T-helper 2 cell treated with Interferon-gamma antibody and Interleukin-4, amounts not matched to agents 5 μg/mL and 100 μg/mL, for 36 hours (primary cell): Measurements from ENCODE around the gene SLC2A11.

Source experiments
- DNase-seq: peaks from one replicate; pipeline ENCODE4 v3.0.0; 2021; ENCODE audit warnings: low spot score
- H3K27ac Mint-ChIP-seq: one replicate; pipeline ENCODE4 v1.8.0; 2021; ENCODE audit warnings: mild to moderate bottlenecking, mixed read lengths
- H3K27me3 Mint-ChIP-seq: one replicate; pipeline ENCODE4 v1.8.0; 2021; ENCODE audit warnings: low read depth, mixed read lengths
- H3K36me3 Mint-ChIP-seq: one replicate; pipeline ENCODE4 v1.8.0; 2021; ENCODE audit warnings: low read depth, mixed read lengths
- H3K4me1 Mint-ChIP-seq: one replicate; pipeline ENCODE4 v1.8.0; 2021; ENCODE audit warnings: low read depth, mixed read lengths
- H3K4me3 Mint-ChIP-seq: one replicate; pipeline ENCODE4 v1.8.0; 2022; ENCODE audit warnings: mild to moderate bottlenecking, moderate library complexity, mixed read lengths
- H3K9me3 Mint-ChIP-seq: one replicate; pipeline ENCODE4 v1.8.0; 2021; ENCODE audit warnings: mixed read lengths

Gene SLC2A11

DNA sequence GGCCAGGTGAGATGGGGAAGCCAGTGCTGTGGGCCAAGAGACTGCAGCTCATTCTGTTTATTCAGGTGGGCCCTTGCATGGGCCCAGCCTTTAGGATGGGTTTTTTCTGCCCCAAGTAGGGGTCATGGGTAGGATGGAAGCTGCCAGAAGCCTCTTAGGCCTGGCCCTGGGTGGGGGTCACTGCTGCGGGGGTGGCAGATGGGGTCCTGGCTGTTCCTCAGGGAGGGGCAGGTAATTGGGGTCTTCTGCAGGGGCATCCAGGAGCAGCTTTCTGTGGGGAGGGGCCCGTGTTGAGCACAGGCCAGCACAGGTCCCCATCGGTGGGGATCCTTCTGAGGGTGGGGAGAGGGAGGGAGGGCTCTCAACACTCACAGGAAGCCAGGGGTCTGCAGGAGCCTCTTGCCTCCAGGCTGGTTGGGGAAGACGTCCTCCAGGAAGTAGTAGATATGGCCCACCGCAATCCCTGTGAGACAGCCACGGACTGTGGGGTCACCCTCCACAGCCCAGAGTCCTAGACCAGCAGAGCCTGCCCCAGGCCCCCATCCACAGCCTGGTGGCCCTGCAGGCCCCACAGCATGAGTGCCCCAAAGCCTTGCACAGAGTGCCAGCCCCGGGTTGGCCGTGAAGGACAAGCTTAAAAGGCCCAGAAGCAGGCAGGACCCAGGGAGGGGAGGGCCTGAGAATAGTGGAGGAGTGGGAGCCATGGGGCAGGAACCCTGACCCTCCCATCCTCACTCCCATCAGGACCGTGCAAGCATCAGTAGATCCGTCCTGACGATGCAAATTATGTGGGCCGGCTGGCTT lies 20.8 kb upstream of the SLC2A11 start:
- H3K36me3 Mint-ChIP-seq: peaks cover 8% of the 10 kb centered on the region
- peaks cover 18% of the 10 kb centered on the region for H3K4me1 Mint-ChIP-seq
- H3K4me3 Mint-ChIP-seq: peak overlapping the region; percentile 40
- H3K27me3 Mint-ChIP-seq: no peaks in the 10 kb centered on the region
- H3K9me3 Mint-ChIP-seq: no peaks in the 10 kb centered on the region
- peak overlapping the region; percentile 45 for H3K27ac Mint-ChIP-seq
- DNase-seq: no peak

DNA sequence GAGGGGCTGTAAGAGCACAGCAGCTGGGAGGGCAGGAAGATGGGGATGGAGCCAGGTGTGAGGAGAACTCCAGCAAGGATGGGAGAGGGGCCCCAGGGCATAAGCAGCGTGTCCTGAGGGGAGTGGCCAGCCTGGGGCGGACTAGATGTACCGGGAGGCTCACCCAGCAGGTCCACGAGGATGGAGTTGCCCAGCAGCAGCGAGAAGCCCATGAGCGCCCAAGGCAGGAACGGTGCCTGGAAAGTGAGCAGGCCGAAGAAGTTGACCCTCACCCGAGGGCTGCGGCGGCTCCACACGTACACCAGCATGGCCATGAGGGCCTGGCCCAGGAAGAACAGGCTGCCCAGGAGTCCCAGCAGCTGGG lies 20.2 kb upstream of the SLC2A11 start:
- DNase-seq: no peak
- H3K9me3 Mint-ChIP-seq: no peaks in the 10 kb centered on the region

DNA sequence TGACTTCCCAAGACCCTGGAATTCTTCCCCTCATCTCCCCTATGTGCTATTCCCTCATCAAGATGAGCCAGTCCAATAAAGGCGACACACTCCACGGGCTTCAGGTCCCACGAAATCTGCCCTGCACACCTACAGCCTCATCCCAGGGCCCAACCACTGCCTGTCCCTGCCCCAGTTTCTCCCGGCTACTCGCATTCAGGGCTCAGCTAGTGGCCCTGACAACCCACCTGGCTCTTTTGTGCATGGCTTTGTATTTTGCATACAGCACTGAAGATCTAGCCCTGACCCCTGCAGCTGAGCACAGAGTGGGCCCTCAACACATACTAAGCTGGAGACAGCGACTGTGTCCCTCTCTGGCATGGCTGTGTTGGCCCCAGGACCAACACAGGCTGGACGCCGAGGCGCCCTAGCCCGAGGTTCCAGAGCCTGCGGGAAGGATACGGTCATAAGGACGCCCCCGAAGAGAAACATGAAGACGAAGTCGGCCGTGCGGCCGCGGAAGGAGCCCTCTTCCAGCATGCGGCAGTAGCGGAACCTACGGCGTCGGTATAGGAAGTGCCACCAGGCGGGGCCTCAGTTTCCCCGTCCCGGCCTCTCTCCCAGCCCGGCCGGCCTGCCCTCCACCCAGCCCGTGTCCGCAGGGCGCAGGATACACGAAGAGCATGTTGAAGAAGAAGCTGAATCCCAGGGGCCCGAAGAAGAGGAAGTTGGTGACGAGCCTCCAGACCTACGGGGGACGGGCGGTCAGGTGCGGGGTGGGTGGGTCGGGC lies 19.6 kb upstream of the SLC2A11 start:
- no peak for DNase-seq
- Mint-ChIP-seq H3K27ac (peak overlapping the region; percentile 93), H3K27me3 (no peaks in the 10 kb centered on the region), H3K36me3 (peaks cover 8% of the 10 kb centered on the region), H3K9me3 (no peaks in the 10 kb centered on the region), H3K4me3 (peak overlapping the region; percentile 96), H3K4me1 (peaks cover 18% of the 10 kb centered on the region)

More for the DNA sequence above, 20.2 kb upstream of the SLC2A11 start:
- no peaks in the 10 kb centered on the region for H3K27me3 Mint-ChIP-seq
- peaks cover 18% of the 10 kb centered on the region for H3K4me1 Mint-ChIP-seq
- peak overlapping the region; percentile 96 for H3K4me3 Mint-ChIP-seq
- peak overlapping the region; percentile 93 for H3K27ac Mint-ChIP-seq
- peaks cover 8% of the 10 kb centered on the region for H3K36me3 Mint-ChIP-seq

DNA sequence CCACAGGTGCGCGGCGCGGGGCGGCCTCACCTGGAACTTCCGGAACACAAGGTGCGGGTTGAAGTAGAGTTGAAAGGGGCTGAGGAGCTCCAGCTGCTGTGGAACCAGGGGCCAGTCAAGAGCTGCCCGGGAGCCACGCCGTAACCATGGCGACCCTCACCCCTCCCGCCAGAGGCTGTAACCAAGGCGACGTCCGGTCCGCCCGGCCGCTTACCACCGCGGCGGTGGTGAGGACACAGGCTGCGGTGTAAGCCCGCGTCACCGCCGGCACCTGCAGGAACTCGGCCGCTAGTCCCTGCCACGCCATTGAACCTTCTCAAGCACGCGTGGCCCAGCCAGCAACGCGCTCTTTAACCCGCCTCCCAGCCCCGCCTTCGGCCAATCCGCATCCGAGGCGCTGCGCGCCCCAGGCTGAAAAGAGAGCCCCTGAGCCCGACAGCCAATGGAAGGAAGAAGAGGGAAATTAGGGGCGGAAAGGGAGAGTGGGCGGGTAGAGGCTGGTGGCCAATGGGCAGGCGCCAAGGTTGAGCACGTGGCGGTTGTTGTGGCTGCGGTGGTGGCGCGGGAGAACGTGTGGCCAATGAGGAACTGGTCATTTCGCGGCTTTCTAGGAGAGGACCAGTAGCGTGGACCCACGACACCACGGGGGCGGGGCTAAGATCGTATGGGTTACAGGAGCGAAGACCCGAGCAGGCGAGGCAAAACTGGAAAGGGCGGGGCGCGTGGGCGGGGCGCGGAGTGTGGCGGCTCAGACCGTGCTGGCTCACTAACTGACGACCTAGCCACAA lies 18.8 kb upstream of the SLC2A11 start, which contains the start of gene DERL3:
Gene DERL3 (minus strand): TSS at position 326 of the 788 bp plus-strand sequence. CDS start 19 bp downstream, at position 307.
- Mint-ChIP-seq H3K27me3 (no peaks in the 10 kb centered on the region), H3K4me3 (peak within 1 kb of the TSS; percentile 96), H3K4me1 (peaks cover 18% of the 10 kb centered on the region), H3K27ac (peak within 1 kb of the TSS; percentile 93), H3K36me3 (peaks cover 8% of the 10 kb centered on the region), H3K9me3 (no peaks in the 10 kb centered on the region)
- DNase-seq: peak; percentile 99

DNA sequence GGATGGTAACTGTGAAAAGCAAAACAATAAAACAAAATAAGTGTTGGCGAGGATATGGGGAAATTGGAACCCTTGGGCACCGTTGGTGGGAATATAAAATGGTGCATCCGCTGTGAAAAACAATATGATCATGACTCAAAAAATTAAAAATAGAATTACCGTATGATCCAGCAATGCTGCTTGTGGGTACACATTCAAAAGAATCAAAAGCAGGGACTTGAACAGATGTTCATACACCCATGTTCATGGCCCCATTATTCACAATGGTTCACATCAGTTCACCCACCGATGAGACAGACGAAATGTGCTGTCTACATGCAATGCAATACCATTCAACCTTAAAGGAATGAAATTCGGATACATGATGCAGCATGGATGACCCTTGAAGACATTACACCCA lies 17.6 kb upstream of the SLC2A11 start:
- Mint-ChIP-seq H3K27ac (no peak overlapping the region), H3K4me3 (peak overlapping the region; percentile 47), H3K36me3 (peaks cover 8% of the 10 kb centered on the region), H3K27me3 (no peaks in the 10 kb centered on the region), H3K4me1 (peaks cover 18% of the 10 kb centered on the region), H3K9me3 (no peaks in the 10 kb centered on the region)
- DNase-seq: no peak

DNA sequence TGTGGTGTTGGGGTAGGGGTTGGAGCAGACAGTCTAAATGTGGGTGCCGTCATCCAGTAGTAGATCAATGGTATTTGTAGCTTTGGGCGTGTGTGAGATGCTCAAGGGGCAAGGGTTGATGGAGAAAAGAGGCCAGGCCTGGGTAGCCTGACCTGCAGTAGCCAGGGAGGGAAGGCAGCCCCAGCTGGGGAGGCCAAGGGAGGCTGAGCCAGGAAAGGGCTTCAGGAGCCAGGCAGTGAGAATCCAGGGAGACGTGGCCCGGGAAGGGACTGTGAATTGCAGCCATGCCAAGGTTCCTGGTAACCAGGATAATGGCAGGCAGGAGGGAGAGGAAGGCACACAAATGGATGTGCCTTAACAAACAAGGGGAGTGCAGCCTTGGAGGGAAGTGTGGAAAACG lies 16.4 kb upstream of the SLC2A11 start:
- no peaks in the 10 kb centered on the region for H3K9me3 Mint-ChIP-seq
- no peaks in the 10 kb centered on the region for H3K27me3 Mint-ChIP-seq
- H3K4me3 Mint-ChIP-seq: no peak overlapping the region
- no peak for DNase-seq
- peaks cover 18% of the 10 kb centered on the region for H3K4me1 Mint-ChIP-seq
- H3K36me3 Mint-ChIP-seq: peaks cover 2% of the 10 kb centered on the region
- H3K27ac Mint-ChIP-seq: peak overlapping the region; percentile 2

DNA sequence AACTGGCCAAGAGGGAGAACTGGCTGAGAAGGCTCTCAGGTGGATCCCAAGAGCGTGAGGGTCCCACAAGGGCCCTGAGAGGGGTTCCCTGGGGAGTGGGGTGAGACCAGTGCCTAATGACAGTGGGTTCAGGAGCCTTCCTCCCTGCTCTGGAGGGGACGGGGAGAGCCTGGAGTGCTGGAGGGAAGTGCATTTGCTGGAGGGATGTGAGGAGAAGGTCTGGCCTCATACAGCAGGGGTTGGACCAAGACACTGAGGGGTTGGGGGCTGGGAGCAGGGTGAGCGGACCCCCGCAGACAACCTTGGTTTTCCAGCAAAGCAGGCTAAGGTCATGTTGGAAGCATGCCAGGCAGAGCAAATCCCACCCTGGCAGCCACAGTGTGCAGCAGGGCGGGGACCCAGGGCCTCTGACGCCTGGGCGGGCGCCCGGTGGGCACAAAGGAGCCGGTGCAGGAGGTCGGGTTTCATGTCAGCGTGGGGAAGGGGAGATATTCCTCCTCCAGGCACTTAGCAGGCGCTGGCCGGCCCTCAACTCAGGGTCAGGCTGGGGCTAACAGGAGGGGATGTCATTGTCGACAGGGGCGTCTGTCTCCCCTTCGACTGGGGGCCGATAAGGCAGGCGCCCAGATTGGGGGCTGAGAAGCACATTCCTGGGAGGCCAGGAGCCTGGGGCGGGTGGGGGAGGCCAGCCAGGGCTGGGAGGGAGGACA lies 15.8 kb upstream of the SLC2A11 start:
- no peaks in the 10 kb centered on the region for H3K36me3 Mint-ChIP-seq
- no peaks in the 10 kb centered on the region for H3K9me3 Mint-ChIP-seq
- no peak overlapping the region for H3K4me3 Mint-ChIP-seq
- peaks cover 15% of the 10 kb centered on the region for H3K4me1 Mint-ChIP-seq
- H3K27me3 Mint-ChIP-seq: no peaks in the 10 kb centered on the region
- DNase-seq: no peak
- no peak overlapping the region for H3K27ac Mint-ChIP-seq

DNA sequence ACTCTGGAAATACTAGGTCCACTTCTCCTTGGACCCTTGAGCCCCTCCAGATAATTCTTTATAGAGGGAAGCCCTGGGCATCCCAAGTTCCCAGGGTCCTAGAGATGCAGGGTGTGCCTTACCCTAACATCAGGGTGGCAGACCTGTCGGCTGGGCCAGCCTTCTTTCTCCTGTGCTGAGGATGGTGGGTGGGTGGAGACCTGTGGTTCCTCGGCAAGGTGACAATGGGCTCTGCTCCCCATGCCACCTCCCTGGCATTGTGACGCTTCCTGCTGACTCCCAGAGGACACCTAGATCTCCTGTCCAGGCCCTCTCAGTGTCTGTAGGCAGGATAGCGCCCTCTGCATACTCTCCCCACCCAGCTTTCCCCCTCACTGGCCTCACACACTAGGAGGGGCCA lies 15.1 kb upstream of the SLC2A11 start:
- no peaks in the 10 kb centered on the region for H3K36me3 Mint-ChIP-seq
- no peak overlapping the region for H3K4me3 Mint-ChIP-seq
- H3K9me3 Mint-ChIP-seq: no peaks in the 10 kb centered on the region
- no peaks in the 10 kb centered on the region for H3K27me3 Mint-ChIP-seq
- peaks cover 15% of the 10 kb centered on the region for H3K4me1 Mint-ChIP-seq
- H3K27ac Mint-ChIP-seq: no peak overlapping the region
- DNase-seq: no peak

DNA sequence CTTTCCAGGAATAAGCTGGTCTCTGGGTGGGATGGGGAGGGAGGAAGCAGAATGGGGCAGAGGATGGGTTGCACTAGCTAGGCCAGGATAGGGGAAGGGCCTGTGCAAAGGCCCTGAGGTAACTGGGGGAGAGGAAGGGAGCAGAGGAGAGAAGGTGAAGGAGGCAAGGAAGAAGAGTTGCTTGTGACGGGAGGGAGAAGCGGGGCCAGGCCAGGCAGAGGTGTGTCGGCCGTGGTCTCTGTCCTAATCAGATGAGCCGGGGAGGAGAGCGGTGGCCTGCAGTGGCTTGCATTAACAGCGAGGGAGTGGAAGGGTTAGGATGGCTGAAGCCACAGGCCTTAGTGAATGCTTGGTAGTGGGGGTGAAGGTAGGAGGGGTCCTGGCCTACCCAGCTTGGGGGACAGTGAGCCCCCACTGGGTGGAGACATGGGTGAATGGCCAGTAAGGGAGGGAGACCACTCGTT lies 12.9 kb upstream of the SLC2A11 start:
- Mint-ChIP-seq H3K36me3 (no peaks in the 10 kb centered on the region), H3K4me3 (no peak overlapping the region), H3K9me3 (no peaks in the 10 kb centered on the region), H3K4me1 (peaks cover 4% of the 10 kb centered on the region), H3K27ac (no peak overlapping the region), H3K27me3 (no peaks in the 10 kb centered on the region)
- no peak for DNase-seq

DNA sequence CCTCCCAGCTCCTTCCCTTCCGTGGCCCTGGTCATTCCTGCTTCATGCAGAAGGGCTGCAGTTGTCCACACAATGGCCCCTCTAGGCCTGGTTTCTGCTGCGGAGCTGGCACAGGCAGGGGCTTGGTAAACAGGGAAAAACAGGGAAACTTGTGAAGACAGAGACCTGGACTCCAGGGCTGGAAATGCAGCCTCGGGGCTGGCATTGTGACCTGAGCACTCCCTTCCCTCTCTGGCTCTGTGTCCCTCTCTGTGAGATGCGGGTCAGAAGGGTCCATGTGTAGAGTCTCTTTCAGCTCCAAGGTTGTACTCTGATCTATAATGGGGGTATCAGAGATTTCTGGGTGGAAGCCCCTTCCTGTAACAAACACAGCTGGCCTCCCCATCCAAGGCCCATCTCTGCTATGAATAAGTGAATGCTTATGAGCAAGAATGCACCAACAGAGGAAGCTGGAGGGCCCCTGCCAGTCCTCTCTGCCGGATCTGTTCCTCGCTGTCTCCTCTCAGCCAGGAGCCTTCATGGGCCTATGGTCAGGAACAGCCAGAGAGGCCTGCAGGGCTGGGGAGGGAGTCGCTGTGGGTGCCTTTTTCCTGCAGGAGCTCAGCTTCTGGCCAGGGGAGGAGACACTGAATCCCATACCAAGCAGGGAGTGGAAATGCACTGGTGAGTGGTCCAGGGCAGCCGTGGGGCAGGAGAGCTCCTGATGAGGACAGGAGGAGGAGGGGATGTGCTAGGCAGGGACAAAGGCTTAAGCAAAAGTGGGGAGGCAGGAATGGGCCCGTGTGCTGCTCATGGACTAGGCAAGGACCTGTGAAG lies 12.2 kb upstream of the SLC2A11 start:
- Mint-ChIP-seq H3K36me3 (no peaks in the 10 kb centered on the region), H3K4me3 (no peak overlapping the region), H3K27me3 (no peaks in the 10 kb centered on the region), H3K9me3 (no peaks in the 10 kb centered on the region), H3K27ac (no peak overlapping the region), H3K4me1 (peaks cover 1% of the 10 kb centered on the region)
- DNase-seq: no peak

DNA sequence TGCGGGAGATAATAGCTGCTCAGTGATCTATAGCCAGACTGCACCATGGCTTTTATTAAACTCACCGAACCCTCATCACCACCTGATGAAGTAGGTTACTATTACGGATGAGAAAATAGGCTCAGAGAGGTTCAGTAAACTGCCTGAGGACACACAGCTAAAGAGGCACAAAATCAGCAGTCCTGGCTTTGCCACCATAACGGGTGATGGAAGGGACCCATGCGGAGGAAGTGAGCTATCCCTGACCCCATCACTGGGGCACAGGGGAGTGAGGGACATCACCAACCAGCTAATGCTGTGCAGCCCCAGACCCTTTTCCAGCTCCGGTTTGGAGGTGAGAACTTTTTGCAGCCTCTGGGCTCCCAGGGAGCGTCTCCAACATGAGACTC lies 11.6 kb upstream of the SLC2A11 start:
- H3K27me3 Mint-ChIP-seq: peaks cover 3% of the 10 kb centered on the region
- H3K4me1 Mint-ChIP-seq: peaks cover 1% of the 10 kb centered on the region
- H3K9me3 Mint-ChIP-seq: no peaks in the 10 kb centered on the region
- no peaks in the 10 kb centered on the region for H3K36me3 Mint-ChIP-seq
- no peak for DNase-seq
- no peak overlapping the region for H3K27ac Mint-ChIP-seq
- no peak overlapping the region for H3K4me3 Mint-ChIP-seq

DNA sequence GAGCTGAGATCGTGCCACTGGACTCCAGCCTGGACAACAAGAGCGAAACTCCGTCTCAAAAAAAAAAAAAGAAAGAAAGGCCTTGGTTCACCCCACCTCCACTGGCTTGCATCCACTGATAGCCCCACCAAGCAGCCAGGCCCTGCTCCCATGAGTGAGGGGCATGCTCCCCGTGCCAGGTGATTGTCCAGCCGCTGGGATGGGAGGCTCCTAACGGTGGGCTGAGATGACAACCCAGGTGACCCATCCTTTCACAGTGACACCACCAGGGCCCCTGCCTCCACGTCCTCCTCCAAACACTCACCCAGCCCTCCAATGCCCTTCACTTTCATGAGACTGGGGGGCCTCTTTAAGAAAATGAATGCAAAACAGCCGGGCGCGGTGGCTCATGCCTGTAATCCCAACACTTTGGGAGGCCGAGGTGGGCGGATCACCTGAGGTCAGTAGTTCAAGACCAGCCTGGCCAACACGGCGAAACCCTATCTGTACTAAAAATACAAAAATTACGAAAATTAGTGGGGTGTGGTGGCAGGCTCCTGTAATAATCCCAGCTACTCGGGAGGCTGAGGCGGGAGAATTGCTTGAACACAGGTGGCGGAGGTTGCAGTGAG lies 10.3 kb upstream of the SLC2A11 start:
- no peak overlapping the region for H3K27ac Mint-ChIP-seq
- H3K9me3 Mint-ChIP-seq: no peaks in the 10 kb centered on the region
- no peak overlapping the region for H3K4me3 Mint-ChIP-seq
- peaks cover 5% of the 10 kb centered on the region for H3K27me3 Mint-ChIP-seq
- H3K4me1 Mint-ChIP-seq: peaks cover 1% of the 10 kb centered on the region
- DNase-seq: no peak
- H3K36me3 Mint-ChIP-seq: no peaks in the 10 kb centered on the region
